ENCODE results near the gene CROCC2.

DNA sequence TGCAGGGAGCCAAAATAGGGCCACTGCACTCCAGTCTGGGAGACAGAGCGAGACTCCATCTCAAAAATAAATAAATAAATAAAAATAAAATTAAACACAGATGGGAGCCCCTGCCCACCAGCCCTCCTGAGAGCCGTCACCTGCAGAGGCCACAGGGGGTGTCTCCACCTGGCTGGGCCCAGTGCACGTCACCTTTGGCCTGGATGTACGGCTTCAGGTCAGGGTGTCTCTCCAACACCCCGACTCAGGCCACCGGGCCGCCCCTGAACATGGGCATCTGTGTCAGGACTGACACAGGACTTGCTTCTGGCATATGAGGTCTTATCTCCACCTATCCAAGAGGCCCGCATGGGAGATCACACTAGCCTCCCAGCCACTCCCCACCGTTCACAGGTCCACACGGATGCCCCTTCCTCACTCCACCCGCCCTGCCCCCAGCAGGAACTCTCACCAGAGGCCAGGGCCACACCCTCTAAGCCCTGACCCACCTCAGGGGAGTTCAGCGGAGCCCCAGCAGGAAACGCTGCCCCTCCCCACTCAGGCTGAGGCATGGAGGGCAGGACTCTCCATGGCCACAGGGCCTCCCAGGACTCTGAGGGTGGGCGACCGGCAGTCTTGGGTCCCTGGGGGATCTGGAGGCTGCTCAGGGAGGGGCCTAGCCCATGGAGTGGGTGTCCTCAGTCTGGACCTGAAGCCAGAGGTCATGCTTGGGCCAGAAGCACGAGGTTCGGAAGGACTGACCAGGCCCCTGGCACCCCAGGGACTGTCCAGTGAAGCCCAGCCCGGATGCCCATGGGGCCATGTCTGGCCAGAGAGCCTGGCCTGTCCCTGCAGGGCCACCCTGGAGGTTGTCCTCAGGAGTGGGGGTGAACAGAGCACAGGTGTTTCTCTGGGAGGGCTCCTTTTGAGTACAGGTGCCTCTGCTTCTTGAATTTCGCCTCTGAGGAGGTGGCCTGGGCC lies 1.6 kb upstream of the CROCC2 start:
- TF ChIP-seq CTCF (IDR thresholded peaks at IDR 0.05; ENCODE audit: insufficient read depth, low read length) (no peak), POLR2AphosphoS5 (IDR thresholded peaks at IDR 0.05; ENCODE audit: low read depth) (no peak), GABPA (IDR thresholded peaks at IDR 0.05; ENCODE audit: low read depth) (no peak)

Measured in HL-60 (cell line).